Measurements from ENCODE around the gene MIS18A.
"Not testable (repeated sequence)": the region's sequence is repeated elsewhere in the genome, so short reads cannot be mapped to it uniquely, and the experiment has no call there.

The MIS18A gene

GRCh38 chr21:32278518-32279376, at the start of gene MIS18A:
Gene MIS18A, minus strand, starts transcription at chr21:32279049. Its CDS starts 35 bp downstream, at chr21:32279014.
- DNase-seq = peak; percentile 99

DNA sequence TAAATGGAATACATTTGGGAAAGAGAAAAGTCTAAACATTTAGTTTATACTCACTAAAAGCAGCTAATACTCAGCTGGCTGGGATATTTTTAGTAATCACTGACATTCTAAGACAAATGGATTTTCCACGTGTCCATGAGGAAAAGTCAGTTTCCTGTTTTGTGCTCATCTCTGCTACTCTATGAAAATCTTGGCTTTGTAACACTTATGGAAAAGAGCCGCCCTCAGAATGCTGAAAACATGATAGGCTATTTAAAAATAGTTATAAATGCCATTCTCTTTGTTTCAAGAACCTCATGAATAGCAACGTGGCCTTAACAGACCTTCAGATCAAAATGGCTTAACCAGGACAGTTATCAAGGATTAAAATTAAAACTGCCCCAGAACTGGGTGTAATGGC, 49.7 kb upstream of the MIS18A start:
- no peak for DNase-seq

GRCh38 chr21:32325706-32326105, 46.9 kb upstream of the MIS18A start:
- DNase-seq = no peak

- no peak for DNase-seq
Observed at GRCh38 chr21:32322676-32323075, 43.8 kb upstream of the MIS18A start.

- DNase-seq = no peak
Observed at GRCh38 chr21:32322103-32322502, 43.3 kb upstream of the MIS18A start.

DNA sequence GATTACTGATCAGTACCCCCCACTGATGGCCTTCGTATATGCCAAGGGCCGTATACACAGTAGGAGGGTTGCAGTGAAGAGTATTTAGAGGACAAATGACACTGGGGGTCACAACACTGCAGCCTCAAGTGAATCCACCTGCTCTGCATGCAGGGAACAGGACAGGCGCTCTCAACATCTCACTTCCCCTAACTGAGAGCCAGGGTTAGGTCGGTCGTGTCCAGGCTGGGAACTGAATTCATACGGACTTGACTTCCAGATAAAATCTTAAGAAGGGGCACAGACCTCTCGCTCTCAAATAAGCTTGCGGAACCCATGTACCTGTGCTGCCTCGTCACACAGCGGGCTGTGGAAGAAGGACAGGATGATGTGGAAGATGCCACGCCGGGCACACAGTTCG, 42.6 kb upstream of the MIS18A start:
- no peak for DNase-seq

DNA sequence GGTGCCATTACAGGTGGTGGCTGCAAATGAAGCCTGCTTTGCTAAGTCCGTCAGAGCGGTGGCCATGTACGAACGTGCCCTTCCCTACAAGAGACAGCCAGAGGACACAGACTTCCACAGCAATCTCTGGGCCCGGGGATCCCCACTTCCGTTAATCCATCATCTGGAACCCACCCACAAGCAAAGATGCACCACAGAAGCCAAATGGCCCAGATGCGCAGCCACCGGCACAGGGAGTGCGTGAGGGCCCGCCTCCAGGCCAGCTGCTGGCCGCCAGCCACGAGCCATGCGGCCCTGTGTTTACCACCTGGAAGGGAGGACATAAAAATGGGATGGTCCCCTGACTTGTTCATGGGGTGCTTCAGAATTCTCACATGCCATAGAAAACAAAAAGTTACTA, 41.9 kb upstream of the MIS18A start:
- no peak for DNase-seq

DNA sequence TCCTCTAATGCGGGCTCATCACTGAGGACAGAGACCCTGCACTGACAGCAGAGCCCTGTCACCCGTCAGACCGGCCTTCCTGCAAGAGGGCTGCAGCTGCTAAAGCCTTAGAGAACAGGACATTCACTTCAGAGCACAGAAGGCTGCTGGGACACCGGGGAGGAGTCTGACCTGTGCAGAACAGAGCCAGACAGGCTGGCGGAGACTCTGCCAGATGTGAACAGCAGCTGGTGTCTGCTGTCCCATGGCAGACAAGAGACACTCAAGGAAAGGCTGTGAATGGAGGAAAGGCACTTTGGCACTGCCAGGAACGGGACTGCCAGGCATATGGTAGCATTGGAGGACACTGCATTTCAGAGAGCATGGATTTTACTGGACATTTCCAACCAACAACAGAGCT, 41.2 kb upstream of the MIS18A start:
- DNase-seq = no peak

DNA sequence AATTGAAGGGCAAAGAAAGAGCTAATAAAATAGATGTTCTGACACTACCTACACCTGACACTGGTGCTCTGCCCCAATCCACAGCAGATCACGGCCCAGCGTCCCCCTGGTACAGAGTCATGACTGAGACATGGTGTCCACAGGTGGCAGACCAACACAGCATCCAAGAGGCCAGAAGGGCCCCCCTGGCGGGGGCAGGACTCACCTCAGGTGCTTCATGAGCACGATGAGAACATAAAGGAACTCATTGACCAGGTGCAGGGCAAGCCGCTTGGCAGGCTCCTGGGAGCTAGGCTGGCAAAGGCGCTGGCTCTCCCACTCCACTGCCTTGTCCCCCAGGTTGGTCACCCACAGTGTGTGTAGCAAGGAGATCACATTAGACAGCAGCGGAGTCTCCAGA, 40.2 kb upstream of the MIS18A start:
- DNase-seq = no peak

GRCh38 chr21:32317726-32318125, 38.9 kb upstream of the MIS18A start:
- no peak for DNase-seq

DNA sequence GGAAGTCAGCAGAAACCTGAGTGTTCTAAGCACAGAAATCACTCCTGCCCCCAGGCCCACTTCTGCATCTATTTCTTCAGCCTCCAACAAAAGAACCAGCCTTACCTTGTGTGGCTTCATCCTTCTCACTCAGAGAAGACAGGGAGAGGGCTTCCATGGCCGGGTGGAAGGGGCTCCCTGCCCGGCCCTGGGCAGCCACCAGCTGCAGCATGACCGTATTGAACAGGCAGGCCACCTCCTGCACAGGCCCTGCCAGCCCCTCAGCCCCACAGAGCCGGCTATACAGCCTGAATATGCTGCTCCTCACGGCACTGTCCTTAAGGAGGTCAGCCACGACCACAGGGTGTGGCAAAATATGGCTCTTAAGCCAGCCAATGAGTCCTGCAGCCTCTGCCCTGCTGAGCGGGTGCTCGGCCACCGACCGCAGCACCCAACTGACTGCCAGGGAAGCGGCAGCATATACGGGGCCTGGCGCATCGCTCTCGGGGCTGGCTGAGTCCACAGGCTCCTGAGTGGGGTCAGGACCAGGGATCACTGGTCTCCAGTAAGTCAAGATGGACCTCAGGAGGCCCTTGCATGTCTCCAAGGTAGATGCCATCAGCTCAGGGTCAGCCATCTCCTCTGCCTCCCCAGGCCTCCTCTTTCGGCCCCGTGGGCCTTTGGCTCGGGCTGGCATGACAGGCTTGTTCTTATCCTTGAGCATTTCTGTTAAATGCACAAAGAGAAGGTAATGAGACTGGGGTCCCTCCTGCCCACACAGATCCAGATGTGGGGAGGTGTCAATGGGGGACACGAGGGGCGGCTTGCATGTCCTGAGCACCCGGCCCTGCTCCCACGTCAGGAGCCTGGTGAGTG, 37.7 kb upstream of the MIS18A start:
- DNase-seq = no peak

DNA sequence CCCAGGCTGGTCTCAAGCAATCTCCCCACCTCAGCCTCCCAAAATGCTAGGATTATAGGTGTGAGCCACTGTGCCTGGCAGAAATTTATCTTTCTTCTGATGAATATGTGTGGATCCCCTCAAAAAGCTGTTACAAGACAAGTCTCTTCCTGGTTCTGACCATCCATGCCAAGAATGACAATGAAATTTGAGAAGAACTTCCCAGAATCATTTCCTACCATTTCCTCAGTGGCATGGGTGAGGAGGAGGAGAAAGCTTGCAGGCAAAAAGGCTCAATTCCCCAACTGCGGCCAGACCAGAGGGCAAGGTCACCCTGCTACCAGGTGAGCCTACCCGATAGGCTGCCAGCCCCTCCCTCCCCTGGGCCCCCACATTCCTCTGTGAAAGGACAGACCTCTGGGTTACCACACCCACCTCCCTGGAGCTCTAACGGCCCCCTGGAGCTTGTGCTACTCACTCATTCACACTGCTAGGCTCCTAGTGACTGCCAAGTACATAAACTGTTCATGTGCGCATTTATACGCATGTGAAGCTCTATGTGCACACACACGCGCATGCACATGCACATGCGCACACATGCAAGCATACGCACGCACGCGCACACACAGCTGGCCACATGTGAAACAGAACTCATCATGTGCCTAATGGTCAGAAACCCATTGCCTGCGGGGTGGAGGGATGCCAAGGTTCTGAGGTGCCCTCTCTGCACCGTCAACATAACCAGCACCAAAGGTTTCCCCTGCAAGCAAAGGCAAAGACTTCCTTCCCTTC, 36.8 kb upstream of the MIS18A start:
- no peak for DNase-seq

DNA sequence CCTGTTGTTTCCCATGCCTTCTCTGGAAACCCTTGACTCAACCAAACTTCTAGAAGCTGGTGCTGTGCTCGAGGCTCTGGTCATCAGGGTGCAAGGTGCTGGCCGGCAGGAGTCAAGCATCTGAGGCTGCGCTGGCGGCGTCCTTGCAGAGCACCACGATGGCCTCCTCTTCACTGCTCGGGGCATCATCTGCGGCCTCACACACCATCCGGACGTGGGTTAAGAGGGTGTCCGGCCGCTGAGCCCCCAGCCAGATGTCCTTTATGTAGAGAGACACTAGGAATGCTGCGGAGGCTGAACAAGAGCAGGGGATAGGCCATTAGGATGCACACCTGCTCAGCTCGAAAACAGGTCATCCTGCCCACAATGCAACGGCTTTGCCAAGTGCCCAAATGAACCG, 36.0 kb upstream of the MIS18A start:
- no peak for DNase-seq

- DNase-seq = no peak
Observed at GRCh38 chr21:32312976-32313375, 34.1 kb upstream of the MIS18A start.

DNA sequence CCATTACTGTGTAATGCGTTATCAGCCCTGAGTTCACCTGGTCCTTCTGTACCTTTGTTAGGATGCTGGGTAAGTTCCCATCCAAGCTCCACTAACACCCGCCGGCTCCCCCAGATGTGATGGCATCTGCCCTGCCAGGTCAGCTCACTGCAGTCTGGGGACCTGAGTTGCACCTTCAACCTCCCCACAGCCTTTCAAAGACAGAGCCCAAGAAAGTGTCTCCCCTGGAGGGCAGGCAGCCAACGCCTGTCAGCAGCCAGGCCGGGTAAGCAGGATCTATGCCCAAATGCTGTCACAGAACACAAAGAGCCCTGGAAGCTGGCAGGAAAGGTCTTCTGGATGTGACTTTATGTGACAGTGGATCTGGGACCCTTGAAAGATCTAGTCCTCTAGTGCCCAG, 33.5 kb upstream of the MIS18A start:
- DNase-seq = no peak

DNA sequence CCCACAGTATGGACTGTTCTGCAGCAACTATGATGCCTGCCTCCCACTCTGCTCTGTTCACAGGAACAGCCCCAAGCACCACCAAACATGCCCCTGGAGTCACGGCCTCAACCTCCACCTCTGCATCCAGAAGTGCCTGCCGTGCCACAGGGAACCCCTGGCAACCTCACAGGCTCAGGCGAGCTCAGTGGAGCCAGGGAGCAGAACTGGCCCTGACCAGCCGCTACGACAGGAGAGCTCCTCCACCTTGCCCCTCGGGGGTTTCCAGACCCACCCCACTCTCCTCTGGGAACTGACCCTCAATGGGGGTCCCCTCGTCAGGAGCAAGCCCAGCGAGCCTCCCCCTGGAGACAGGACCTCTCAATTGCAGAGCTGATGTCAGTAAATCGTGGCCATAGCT, 32.8 kb upstream of the MIS18A start:
- DNase-seq = no peak

DNA sequence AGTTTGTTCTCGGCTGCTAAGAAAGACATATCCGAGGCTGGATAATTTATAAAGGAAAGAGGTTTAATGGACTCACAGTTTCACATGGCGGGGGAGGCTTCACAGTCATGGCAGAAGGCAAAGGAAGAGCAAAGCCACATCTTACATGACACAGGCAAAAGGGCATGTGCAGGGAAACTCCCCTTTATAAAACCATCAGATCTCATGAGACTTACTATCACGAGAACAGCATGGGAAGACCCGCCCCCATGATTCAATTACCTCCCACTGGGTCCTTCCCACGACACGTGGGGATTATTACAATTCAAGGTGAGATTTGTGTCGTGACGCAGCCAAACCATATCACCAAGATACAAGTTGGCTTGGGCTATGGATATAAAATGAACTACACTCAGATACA, 32.1 kb upstream of the MIS18A start:
- not testable (repeated sequence) for DNase-seq

DNA sequence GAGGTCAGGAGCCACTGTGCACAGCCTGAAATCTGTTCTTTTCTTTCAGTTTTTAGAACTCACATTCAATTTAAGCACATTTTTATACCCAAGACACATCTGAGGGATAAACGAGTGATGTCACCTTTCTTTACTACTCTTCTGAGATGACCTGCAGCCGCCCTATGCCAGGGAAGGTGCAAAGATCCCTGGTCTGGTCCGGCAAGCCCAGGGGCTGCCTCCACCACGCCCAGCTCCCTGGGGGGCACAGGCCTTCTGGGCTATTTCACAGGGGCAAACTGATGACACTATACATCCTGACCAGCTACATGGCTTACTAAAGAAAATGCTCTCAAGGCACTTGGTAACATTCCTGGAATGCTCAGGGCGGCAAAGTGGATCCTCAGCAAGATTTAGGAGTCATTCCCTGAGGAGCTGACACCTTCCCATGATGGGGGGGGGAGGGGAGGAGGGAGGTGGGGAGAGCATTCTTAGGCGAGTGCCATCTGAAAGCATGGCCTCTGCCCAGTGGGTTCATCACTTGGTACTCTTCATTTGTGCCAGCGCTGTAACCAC, 31.1 kb upstream of the MIS18A start:
- no peak for DNase-seq

DNA sequence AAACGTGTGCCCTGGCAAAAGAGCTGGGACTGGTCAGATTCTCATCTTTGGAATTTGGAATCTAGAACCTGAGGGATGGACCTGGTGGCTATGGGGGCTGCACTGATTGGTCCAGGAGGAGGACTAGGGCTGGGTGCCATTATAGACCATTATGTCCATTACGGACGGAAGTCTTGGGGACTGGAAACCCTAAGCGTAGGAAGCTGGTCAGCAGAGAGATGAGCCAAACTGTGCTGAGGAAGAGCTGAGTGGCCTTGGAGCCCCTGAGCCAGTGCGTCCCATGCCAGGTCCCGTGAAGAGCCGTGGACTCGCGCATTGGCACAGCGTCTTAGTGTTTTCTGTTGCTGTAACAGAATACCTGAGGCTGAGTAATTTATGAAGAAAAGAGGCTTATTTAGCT, 29.8 kb upstream of the MIS18A start:
- no peak for DNase-seq

- DNase-seq = no peak
Observed at GRCh38 chr21:32307706-32308105, 28.9 kb upstream of the MIS18A start.

- DNase-seq = no peak
Observed at GRCh38 chr21:32306021-32306780, 27.4 kb upstream of the MIS18A start.

DNA sequence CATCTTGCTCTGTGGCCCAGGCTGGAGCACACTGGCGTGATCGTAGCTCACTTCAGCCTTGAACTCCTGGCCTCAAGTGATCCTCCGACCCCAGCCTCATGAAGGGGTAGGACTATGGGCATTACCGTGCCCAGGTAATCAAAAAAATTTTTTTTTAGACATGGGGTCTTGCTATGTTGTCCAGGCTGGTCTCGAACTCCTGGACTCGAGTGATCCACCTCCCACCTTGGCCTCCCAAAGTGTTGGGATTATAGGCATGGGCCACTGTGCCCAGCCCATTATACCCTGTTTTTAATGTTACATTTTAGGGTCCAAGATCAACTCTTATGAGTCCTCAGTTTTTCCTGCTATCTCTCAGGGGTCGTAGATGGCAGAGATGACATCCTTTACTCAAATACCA, 26.1 kb upstream of the MIS18A start:
- no peak for DNase-seq

Data from stimulated activated CD8-positive, alpha-beta memory T cell treated with anti-CD3 and anti-CD28 coated beads, Interleukin-4, amount 100 ng/mL, for 48 hours (primary cell).